Stomach (tissue), 9 donors: ENCODE data around the gene ELP2. TPM values are rescaled to one million over a fixed set of nuclear protein-coding genes. Genes with fewer than 3 reads are reported as not detected.

ENCODE experiments used
- DNase-seq, 2 donors: peaks; one replicate each; pipeline versions ENCODE4 v3.0.0 to v3.0.0-alpha.2; 2013 to 2019
- H3K27ac ChIP-seq, 5 donors: fragments of 200-600 bp in 4 of 5; sonication (generic) in 4 of 5; one replicate each; pipeline ENCODE4 v1.5.1; 2013 to 2019; ENCODE audit warnings: mild to moderate bottlenecking in 1 of 5, moderate library complexity in 1 of 5
- H3K27me3 ChIP-seq, 3 donors: fragments of 200-600 bp; sonication (generic); one replicate each; pipeline ENCODE4 v1.5.1; 2017 to 2019; ENCODE audit warnings: mixed run types in 1 of 3
- H3K36me3 ChIP-seq, 4 donors: fragments of 200-600 bp; sonication (generic); 1 replicate in 3 of 4; 2 replicates in 1 of 4; pipeline ENCODE4 v1.5.1; 2016 to 2019
- H3K4me1 ChIP-seq, 4 donors: fragments of 200-600 bp; sonication (generic); one replicate each; pipeline ENCODE4 v1.5.1; 2016 to 2019
- H3K4me3 ChIP-seq, 4 donors: fragments of 200-600 bp; sonication (generic) in 3 of 4; one replicate each; pipeline ENCODE4 v1.5.1; 2016 to 2019; ENCODE audit warnings: mild to moderate bottlenecking in 1 of 4
- H3K9me3 ChIP-seq, 4 donors: fragments of 200-600 bp; sonication (generic); one replicate each; pipeline ENCODE4 v1.5.1; 2016 to 2019
- CTCF ChIP-seq, 7 experiments: fragments of 450-650 bp in 4 of 7; fragments of 200-600 bp in 3 of 7; sonication (generic) in 3 of 7; IDR thresholded peaks; one replicate each; pipeline ENCODE4 v1.5.1; 2016 to 2019; ENCODE audit warnings: antibody characterized with exemption in 7 of 7, control low read depth in 2 of 7, mild to moderate bottlenecking in 1 of 7
- EP300 ChIP-seq: sonication (generic); formaldehyde crosslinking; IDR thresholded peaks from one replicate; pipeline ENCODE4 v1.6.1; 2017; ENCODE audit warnings: antibody characterized with exemption
- POLR2A ChIP-seq, 4 donors: fragments of 450-650 bp; IDR thresholded peaks; one replicate each; pipeline ENCODE4 v1.6.1; 2016; ENCODE audit warnings: antibody characterized with exemption in 4 of 4, control low read depth in 2 of 4, mild to moderate bottlenecking in 1 of 4, moderate library complexity in 1 of 4
- POLR2AphosphoS5 ChIP-seq, 3 donors: sonication (generic); formaldehyde crosslinking; IDR thresholded peaks; one replicate each; pipeline ENCODE4 v1.6.1; 2016; ENCODE audit warnings: antibody characterized with exemption in 3 of 3
- WGBS, 5 donors: extraction: QIAGEN DNeasy Blood & Tissue Kit in 3 of 5; methylation state at CpG; one replicate each; pipeline versions ENCODE4 v1.1.5 to v1.1.7; 2013 to 2018; 5-methylcytosine and 5-hydroxymethylcytosine counted together
- intact Hi-C: fragments of 100-400 bp; cut with DNase I; formaldehyde crosslinking; loops from one replicate; pipeline ENCODE4 v1.15.1; 2023; ENCODE audit warnings: low total_unique reads
- polyA plus RNA-seq, 3 donors: library from polyadenylated mRNA; stranded (reverse); fragments of 200-250 nt; gene quantifications; one replicate each; pipeline ENCODE4 v1.2.3, GENCODE V29; 2013
- total RNA-seq, 5 donors: library from RNA; depleted of rRNA; stranded (reverse); fragments of >200 nt; gene quantifications; one replicate each; pipeline versions ENCODE4 v1.1.0 to v1.2.3, GENCODE V29; 2014 to 2016
- donor health status: healthy with polysubstance abuse.
- donor health status: Bipolar disorder and iron deficiency.
- donor health status: healthy.

Gene ELP2
- total and polyA plus RNA-seq, 8 donors: 24.1 to 278 (median 63.4) TPM

GRCh38 chr18:36189486-36189885 lies 59.8 kb downstream of the ELP2 start:
- no peaks in the 10 kb centered on the region for H3K9me3 ChIP-seq
- peaks cover 0 to 12% (median 0%) of the 10 kb centered on the region in 3 donors for H3K27me3 ChIP-seq
- H3K4me3 ChIP-seq: no peak overlapping the region
- intact Hi-C loops: no loop called here
- 76 to 90% (median 77%) methylated on average over 4 of the region's 4 CpGs for WGBS, 5 donors
- no peak for TF ChIP-seq POLR2A (IDR thresholded peaks at IDR 0.05)
- TF ChIP-seq EP300: no peak
- TF ChIP-seq POLR2AphosphoS5 (IDR thresholded peaks at IDR 0.05): no peak
- no peak for TF ChIP-seq CTCF (IDR thresholded peaks at IDR 0.05)
- no peak overlapping the region for H3K27ac ChIP-seq
- peaks cover 14 to 25% (median 22%) of the 10 kb centered on the region in 4 donors for H3K4me1 ChIP-seq
- H3K36me3 ChIP-seq: no peaks in the 10 kb centered on the region
- no peak for DNase-seq

DNA sequence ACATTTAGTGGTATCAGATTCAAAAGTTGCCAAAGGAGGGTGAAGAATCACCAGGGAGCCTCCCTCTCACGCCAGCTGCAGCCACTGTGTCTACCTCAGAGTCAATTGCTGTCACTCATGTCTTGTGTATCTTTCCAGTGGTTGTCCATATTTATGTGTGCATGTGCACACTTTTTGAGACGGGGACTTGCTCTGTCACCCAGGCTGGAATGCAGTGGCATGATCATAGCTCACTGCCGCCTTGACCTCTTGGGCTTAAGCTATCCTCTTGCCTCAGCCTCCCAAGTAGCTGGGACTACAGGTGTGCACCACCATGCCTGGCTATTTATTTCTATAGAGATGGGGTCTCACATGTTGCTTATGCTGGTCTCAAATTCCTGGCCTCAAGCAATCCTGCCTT lies 61.6 kb downstream of the ELP2 start:
- no peak overlapping the region for H3K4me3 ChIP-seq
- peaks cover 13 to 21% (median 17%) of the 10 kb centered on the region in 4 donors for H3K4me1 ChIP-seq
- intact Hi-C loops: no loop called here
- no peaks in the 10 kb centered on the region for H3K36me3 ChIP-seq
- WGBS, 5 donors: 91 to 97% (median 93%) methylated on average over 3 of the region's 3 CpGs
- TF ChIP-seq EP300 (no peak), CTCF (IDR thresholded peaks at IDR 0.05) (no peak), POLR2A (IDR thresholded peaks at IDR 0.05) (no peak), POLR2AphosphoS5 (IDR thresholded peaks at IDR 0.05) (no peak)
- no peak overlapping the region for H3K27ac ChIP-seq
- no peak for DNase-seq
- no peaks in the 10 kb centered on the region for H3K9me3 ChIP-seq
- peaks cover 0 to 6% (median 0%) of the 10 kb centered on the region in 3 donors for H3K27me3 ChIP-seq

- 78 to 89% (median 82%) methylated on average over 1 of the region's 1 CpG for WGBS, 5 donors
- no peak for TF ChIP-seq CTCF (IDR thresholded peaks at IDR 0.05)
- no peak for TF ChIP-seq POLR2AphosphoS5 (IDR thresholded peaks at IDR 0.05)
- no peak for TF ChIP-seq EP300
- no peak for TF ChIP-seq POLR2A (IDR thresholded peaks at IDR 0.05)
- Histone ChIP-seq H3K27me3 (peaks cover 0 to 4% (median 0%) of the 10 kb centered on the region in 3 donors), H3K4me1 (peaks cover 9 to 17% (median 13%) of the 10 kb centered on the region in 4 donors), H3K27ac (no peak overlapping the region), H3K4me3 (no peak overlapping the region), H3K9me3 (no peaks in the 10 kb centered on the region), H3K36me3 (no peaks in the 10 kb centered on the region)
- intact Hi-C loops: no loop called here
- DNase-seq: no peak
Measured at GRCh38 chr18:36191711-36192110, 62.0 kb downstream of the ELP2 start.

DNA sequence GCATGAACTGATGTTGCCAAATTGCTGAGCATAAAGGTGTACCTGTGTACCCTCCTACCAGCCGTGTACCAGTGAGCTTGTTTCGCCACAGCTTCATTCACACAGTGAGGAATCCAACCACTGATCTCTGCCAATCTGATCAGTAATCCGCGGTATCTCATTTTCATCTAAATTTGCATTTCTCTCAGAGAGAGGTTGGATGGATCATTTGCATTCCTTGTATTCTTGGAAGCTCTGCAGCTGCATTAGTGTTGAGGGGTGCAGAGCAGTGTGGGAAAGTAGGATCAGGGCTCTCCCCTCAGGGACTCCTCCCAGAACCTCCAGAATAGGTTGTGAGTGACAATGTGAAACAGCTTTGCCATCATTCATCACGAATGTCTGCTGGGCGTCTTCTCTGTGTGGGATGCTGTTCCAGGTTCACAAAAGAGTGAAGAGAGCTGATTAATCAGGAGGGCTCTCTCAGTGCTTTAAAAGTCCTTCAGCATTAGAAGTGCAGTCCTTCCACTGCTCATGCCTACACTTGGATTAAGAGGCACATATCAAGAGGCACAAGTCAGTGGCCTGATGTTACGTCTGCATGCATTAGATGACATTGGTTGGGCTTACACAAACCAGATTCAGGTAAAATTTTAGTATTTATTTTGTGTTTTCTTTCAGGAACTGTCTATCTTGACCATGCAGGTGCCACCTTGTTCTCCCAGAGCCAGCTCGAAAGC lies 65.1 kb downstream of the ELP2 start:
- Histone ChIP-seq H3K4me1 (no peaks in the 10 kb centered on the region), H3K4me3 (no peak overlapping the region), H3K27me3 (no peaks in the 10 kb centered on the region), H3K27ac (no peak overlapping the region), H3K9me3 (no peaks in the 10 kb centered on the region), H3K36me3 (no peaks in the 10 kb centered on the region)
- no peak for DNase-seq
- TF ChIP-seq CTCF (IDR thresholded peaks at IDR 0.05) (no peak), EP300 (no peak), POLR2AphosphoS5 (IDR thresholded peaks at IDR 0.05) (no peak), POLR2A (IDR thresholded peaks at IDR 0.05) (no peak)
- intact Hi-C loops: no loop called here
- WGBS, 5 donors: 81 to 88% (median 86%) methylated on average over 8 of the region's 8 CpGs
